Smooth muscle cell (in vitro differentiated cells): ENCODE data around the gene SLC1A7. TPM values are rescaled to one million over a fixed set of nuclear protein-coding genes. Genes with fewer than 3 reads are reported as not detected.

ENCODE experiments used
- DNase-seq: peaks from one replicate; lab custom pipeline; 2025; ENCODE audit not compliant: unreplicated experiment; lab: John Stamatoyannopoulos, UW
- H2AFZ ChIP-seq: fragments of 200-600 bp; sonication (generic); 2 replicates; pipeline ENCODE4 v1.6.0; 2016; ENCODE audit warnings: antibody characterized with exemption, low read depth, mild to moderate bottlenecking
- H3F3A ChIP-seq: fragments of 200-600 bp; sonication (generic); 2 replicates; pipeline ENCODE4 v1.6.0; 2017; ENCODE audit warnings: antibody characterized with exemption, low read depth
- H3K27ac ChIP-seq: fragments of 200-600 bp; sonication (generic); 2 replicates; pipeline ENCODE4 v1.5.1; 2016; ENCODE audit warnings: low read depth, mild to moderate bottlenecking
- H3K27me3 ChIP-seq: fragments of 200-600 bp; sonication (generic); 2 replicates; pipeline ENCODE4 v1.6.1; 2016; ENCODE audit warnings: low read depth, mild to moderate bottlenecking
- H3K36me3 ChIP-seq: fragments of 200-600 bp; sonication (generic); 2 replicates; pipeline ENCODE4 v1.5.1; 2016; ENCODE audit warnings: low read depth
- H3K4me1 ChIP-seq: fragments of 200-600 bp; sonication (generic); 2 replicates; pipeline ENCODE4 v1.5.1; 2016; ENCODE audit warnings: low read depth
- H3K4me2 ChIP-seq: fragments of 200-600 bp; sonication (generic); 2 replicates; pipeline ENCODE4 v1.6.0; 2016; ENCODE audit warnings: mild to moderate bottlenecking
- H3K4me3 ChIP-seq: fragments of 200-600 bp; sonication (generic); 2 replicates; pipeline ENCODE4 v1.5.1; 2016; ENCODE audit warnings: mild to moderate bottlenecking
- H3K79me2 ChIP-seq: fragments of 200-600 bp; sonication (generic); 2 replicates; pipeline ENCODE4 v1.6.0; 2016; ENCODE audit warnings: low read depth, mild to moderate bottlenecking
- H3K9ac ChIP-seq: fragments of 200-600 bp; sonication (generic); 2 replicates; pipeline ENCODE4 v1.6.0; 2016; ENCODE audit warnings: low read depth
- H3K9me3 ChIP-seq: fragments of 200-600 bp; sonication (generic); replicated peaks from 2 replicates; pipeline ENCODE4 v1.5.1; 2016; ENCODE audit warnings: low read depth
- H4K20me1 ChIP-seq: fragments of 200-600 bp; sonication (generic); 2 replicates; pipeline ENCODE4 v1.6.0; 2016; ENCODE audit warnings: low read depth
- WGBS: methylation state at CpG from one replicate; pipeline ENCODE4 v1.1.7; 2016; ENCODE audit warnings: low lambda C conversion rate; 5-methylcytosine and 5-hydroxymethylcytosine counted together
- polyA plus RNA-seq: library from polyadenylated mRNA; unstranded; fragments of >200 nt; fragmentation: Nextera tagmentation; extraction: Ambion mirVana; gene quantifications from 2 replicates; pipeline ENCODE4 v1.2.1, GENCODE V29; 2016
- total RNA-seq: library from RNA; depleted of rRNA; stranded (reverse); fragments of >200 nt; gene quantifications from 2 replicates; pipeline ENCODE4 v1.2.3, GENCODE V29; 2014
- TF ChIP-seq, protein P1 (sequence below): fragments of 200-600 bp; sonication (generic); IDR thresholded peaks from 2 replicates; pipeline ENCODE4 v1.5.1; 2017; ENCODE audit warnings: borderline replicate concordance, mild to moderate bottlenecking, antibody characterized with exemption; ENCODE audit not compliant: insufficient read depth, poor library complexity, severe bottlenecking

The SLC1A7 gene
- total and polyA plus RNA-seq, 2 experiments from 2014 or later: 0.05 TPM; not detected in 1

DNA sequence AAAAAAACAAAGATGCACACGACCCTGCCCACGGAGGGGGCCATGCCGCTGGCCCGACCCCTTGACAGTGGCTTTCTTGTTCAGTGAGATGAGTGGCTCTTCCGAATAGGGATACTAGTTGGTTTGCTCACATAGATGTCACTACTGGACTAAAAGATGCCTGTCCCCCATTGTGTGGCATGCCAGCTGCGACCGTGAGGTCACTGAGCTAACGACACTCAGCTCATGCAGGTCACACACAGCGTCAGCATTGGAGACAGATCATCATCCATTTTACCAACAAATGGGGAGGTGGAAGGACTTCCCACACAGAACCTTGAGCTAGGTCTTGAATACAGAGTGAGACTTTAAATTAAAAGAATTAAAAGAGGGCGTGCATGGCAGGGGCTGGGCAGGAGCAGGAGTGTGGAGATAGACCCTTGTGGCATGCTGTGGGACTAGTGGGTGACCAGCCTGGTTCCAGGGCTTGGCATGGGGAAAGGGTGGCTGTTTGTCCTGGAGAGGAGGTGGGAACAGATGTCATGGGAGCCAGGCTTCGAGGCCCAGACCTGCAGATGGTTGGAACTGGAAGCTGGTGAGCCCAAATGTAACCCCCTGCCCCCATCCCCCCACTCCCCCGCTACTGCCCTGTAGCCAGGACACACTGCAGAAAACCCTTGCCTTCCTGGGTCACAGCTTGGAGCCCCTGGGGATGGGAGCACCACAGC, 12.4 kb downstream of the SLC1A7 start:
- TF ChIP-seq, protein P1, sequence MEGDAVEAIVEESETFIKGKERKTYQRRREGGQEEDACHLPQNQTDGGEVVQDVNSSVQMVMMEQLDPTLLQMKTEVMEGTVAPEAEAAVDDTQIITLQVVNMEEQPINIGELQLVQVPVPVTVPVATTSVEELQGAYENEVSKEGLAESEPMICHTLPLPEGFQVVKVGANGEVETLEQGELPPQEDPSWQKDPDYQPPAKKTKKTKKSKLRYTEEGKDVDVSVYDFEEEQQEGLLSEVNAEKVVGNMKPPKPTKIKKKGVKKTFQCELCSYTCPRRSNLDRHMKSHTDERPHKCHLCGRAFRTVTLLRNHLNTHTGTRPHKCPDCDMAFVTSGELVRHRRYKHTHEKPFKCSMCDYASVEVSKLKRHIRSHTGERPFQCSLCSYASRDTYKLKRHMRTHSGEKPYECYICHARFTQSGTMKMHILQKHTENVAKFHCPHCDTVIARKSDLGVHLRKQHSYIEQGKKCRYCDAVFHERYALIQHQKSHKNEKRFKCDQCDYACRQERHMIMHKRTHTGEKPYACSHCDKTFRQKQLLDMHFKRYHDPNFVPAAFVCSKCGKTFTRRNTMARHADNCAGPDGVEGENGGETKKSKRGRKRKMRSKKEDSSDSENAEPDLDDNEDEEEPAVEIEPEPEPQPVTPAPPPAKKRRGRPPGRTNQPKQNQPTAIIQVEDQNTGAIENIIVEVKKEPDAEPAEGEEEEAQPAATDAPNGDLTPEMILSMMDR: no peak
- no peak overlapping the region for H3K9ac ChIP-seq
- H3K9me3 ChIP-seq: no peaks in the 10 kb centered on the region
- H3K36me3 ChIP-seq: no peaks in the 10 kb centered on the region
- H3K27me3 ChIP-seq: no peaks in the 10 kb centered on the region
- no peak overlapping the region for H3K4me2 ChIP-seq
- H3K79me2 ChIP-seq: no peaks in the 10 kb centered on the region
- no peaks in the 10 kb centered on the region for H3F3A ChIP-seq
- no peaks in the 10 kb centered on the region for H3K4me1 ChIP-seq
- no peaks in the 10 kb centered on the region for H4K20me1 ChIP-seq
- DNase-seq: no peak
- no peak overlapping the region for H2AFZ ChIP-seq
- 91% methylated on average over 12 of the region's 12 CpGs for WGBS
- H3K4me3 ChIP-seq: no peak overlapping the region
- no peak overlapping the region for H3K27ac ChIP-seq

DNA sequence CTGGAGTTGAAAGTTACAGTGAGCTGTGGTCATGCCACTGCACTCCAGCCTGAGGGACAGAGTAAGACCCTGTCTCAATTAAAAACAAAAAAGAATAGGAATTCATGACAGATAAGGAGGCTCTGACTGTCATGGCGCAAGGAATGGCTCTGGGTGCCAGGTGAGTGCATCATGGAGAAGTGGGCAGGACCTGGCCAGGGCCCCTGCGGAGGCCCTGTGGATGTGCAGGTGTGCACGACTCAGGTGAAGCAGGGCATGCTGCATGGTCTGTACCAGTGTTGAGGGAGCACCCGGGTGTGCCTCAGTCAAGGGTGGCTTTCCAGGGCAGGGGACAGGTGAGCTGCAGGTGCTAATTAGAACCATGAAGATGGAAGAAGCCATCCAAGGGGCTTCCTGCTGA, 14.0 kb downstream of the SLC1A7 start:
- Histone ChIP-seq H3K4me2 (no peak overlapping the region), H3K9ac (no peak overlapping the region)

DNA sequence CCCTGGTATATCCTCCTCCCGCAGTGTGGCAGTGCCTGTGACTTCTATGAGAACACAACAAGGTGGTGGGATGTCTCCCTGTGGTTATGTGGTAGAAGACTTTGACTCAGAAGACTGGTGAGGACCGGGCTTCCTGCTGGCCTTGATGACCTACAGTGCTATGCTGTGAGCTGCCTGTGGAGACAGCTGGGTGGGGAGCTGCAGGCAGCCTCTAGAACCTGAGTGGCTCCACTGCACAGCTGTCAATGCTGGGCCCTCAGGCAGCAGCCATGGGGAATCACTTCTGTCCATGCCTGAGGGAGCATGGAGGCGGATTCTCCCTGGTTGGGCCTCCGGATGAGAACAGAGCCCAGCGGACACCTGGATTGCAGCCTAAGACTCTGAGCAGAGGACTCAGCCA, 14.9 kb downstream of the SLC1A7 start:
- WGBS: 91% methylated on average over 5 of the region's 5 CpGs
- H3K9ac ChIP-seq: no peak overlapping the region
- H3F3A ChIP-seq: no peaks in the 10 kb centered on the region
- no peaks in the 10 kb centered on the region for H3K27me3 ChIP-seq
- no peak overlapping the region for H3K4me3 ChIP-seq
- TF ChIP-seq, protein P1: no peak
- no peaks in the 10 kb centered on the region for H3K79me2 ChIP-seq
- no peaks in the 10 kb centered on the region for H3K4me1 ChIP-seq
- H3K9me3 ChIP-seq: no peaks in the 10 kb centered on the region
- no peak for DNase-seq
- no peaks in the 10 kb centered on the region for H4K20me1 ChIP-seq
- no peak overlapping the region for H3K27ac ChIP-seq
- H2AFZ ChIP-seq: no peak overlapping the region
- H3K4me2 ChIP-seq: no peak overlapping the region
- H3K36me3 ChIP-seq: no peaks in the 10 kb centered on the region

More for the DNA sequence above, 14.0 kb downstream of the SLC1A7 start:
- WGBS: 96% methylated on average over 4 of the region's 4 CpGs
- Histone ChIP-seq H4K20me1 (no peaks in the 10 kb centered on the region), H3F3A (no peaks in the 10 kb centered on the region), H3K27ac (no peak overlapping the region), H3K36me3 (no peaks in the 10 kb centered on the region), H3K9me3 (no peaks in the 10 kb centered on the region), H3K79me2 (no peaks in the 10 kb centered on the region), H3K4me1 (no peaks in the 10 kb centered on the region), H2AFZ (no peak overlapping the region), H3K4me3 (no peak overlapping the region), H3K27me3 (no peaks in the 10 kb centered on the region)
- DNase-seq: no peak
- TF ChIP-seq, protein P1: no peak

DNA sequence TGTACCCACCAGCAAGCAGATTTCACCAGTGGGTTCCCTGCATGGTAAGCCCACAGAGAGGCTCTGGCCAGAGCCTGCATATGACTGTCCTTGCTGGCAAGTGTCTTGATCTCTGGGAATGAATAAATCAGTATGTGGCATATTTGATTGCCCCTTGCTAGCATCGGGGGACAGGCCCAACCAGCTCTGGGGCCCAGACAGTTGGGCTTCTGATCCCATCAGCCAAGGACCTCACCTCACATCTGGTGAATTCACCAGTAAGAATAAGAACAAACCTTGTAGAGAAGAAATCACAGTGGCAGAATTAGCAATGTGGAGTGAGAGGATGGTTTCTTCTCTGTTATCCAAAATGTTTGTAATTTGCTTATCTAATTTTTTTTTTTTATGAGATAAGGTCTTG, 15.9 kb downstream of the SLC1A7 start:
- Histone ChIP-seq H2AFZ (no peak overlapping the region), H4K20me1 (no peaks in the 10 kb centered on the region), H3F3A (no peaks in the 10 kb centered on the region), H3K79me2 (no peaks in the 10 kb centered on the region), H3K36me3 (no peaks in the 10 kb centered on the region), H3K4me1 (no peaks in the 10 kb centered on the region), H3K27me3 (no peaks in the 10 kb centered on the region), H3K9me3 (no peaks in the 10 kb centered on the region), H3K4me3 (no peak overlapping the region), H3K27ac (no peak overlapping the region), H3K4me2 (no peak overlapping the region), H3K9ac (no peak overlapping the region)
- TF ChIP-seq, protein P1: no peak
- DNase-seq: no peak
- 95% methylated on average over 1 of the region's 1 CpG for WGBS
